ENCODE measurements around the gene POLR3GL.
A peak's percentile ranks its signal among the peaks of the same experiment; 100 is the strongest.

POLR3GL gene

DNA sequence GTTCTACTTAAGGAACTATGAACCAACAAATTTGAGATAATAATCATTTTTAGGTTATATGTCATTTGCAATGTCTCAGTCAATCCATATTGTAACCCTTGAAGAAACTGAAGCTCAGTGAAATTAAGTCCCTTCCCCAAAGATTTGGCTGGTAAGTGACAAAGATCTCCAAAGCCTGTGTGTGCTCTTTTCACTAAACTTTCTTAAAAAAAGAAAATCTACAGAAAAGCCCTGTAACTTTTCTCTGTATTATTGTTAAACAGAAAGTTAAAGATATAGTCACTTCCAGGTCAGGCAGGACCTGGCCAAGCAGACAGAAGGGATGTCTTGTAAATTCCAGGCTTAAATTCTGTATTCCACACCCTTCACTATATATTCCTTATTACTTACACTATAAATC is 8.1 kb upstream of the POLR3GL start:
- Histone ChIP-seq H3K4me3 (ENCODE audit: low read depth in 1 of 2, low read length in 2 of 2) (peak overlapping the region; percentile 46 to 86), H3K36me3 (ENCODE audit: insufficient read depth, low read length) (peaks cover 20% of the 10 kb centered on the region), H3K79me2 (ENCODE audit: insufficient read depth, low read length) (peaks cover 60% of the 10 kb centered on the region), H3K27ac (ENCODE audit: low read length) (peak overlapping the region; percentile 89), H3K9ac (ENCODE audit: low read depth, low read length) (peak overlapping the region; percentile 71), H4K20me1 (ENCODE audit: insufficient read depth, low read length) (no peaks in the 10 kb centered on the region), H3K27me3 (ENCODE audit: insufficient read depth, low read length, poor library complexity) (peaks cover 4% of the 10 kb centered on the region), H3K4me1 (ENCODE audit: insufficient read depth, low read length) (peaks cover 68% of the 10 kb centered on the region), H3K9me3 (ENCODE audit: insufficient read depth, low read length, severe bottlenecking) (no peaks in the 10 kb centered on the region), H2AFZ (ENCODE audit: low read depth, low read length) (no peak overlapping the region), H3K4me2 (ENCODE audit: insufficient read depth, low read length) (peak overlapping the region; percentile 74)
- TF ChIP-seq, protein P1, sequence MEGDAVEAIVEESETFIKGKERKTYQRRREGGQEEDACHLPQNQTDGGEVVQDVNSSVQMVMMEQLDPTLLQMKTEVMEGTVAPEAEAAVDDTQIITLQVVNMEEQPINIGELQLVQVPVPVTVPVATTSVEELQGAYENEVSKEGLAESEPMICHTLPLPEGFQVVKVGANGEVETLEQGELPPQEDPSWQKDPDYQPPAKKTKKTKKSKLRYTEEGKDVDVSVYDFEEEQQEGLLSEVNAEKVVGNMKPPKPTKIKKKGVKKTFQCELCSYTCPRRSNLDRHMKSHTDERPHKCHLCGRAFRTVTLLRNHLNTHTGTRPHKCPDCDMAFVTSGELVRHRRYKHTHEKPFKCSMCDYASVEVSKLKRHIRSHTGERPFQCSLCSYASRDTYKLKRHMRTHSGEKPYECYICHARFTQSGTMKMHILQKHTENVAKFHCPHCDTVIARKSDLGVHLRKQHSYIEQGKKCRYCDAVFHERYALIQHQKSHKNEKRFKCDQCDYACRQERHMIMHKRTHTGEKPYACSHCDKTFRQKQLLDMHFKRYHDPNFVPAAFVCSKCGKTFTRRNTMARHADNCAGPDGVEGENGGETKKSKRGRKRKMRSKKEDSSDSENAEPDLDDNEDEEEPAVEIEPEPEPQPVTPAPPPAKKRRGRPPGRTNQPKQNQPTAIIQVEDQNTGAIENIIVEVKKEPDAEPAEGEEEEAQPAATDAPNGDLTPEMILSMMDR (IDR thresholded peaks at IDR 0.05; ENCODE audit: borderline replicate concordance, extremely low read depth, low read length, poor library complexity, severe bottlenecking) = no peak
- TF ChIP-seq EZH2 (IDR thresholded peaks at IDR 0.05; ENCODE audit: borderline replicate concordance, low read depth, low read length, severe bottlenecking) = no peak
- ATAC-seq (ENCODE audit: insufficient read depth, low read depth) (no peak), DNase-seq (no peak)

DNA sequence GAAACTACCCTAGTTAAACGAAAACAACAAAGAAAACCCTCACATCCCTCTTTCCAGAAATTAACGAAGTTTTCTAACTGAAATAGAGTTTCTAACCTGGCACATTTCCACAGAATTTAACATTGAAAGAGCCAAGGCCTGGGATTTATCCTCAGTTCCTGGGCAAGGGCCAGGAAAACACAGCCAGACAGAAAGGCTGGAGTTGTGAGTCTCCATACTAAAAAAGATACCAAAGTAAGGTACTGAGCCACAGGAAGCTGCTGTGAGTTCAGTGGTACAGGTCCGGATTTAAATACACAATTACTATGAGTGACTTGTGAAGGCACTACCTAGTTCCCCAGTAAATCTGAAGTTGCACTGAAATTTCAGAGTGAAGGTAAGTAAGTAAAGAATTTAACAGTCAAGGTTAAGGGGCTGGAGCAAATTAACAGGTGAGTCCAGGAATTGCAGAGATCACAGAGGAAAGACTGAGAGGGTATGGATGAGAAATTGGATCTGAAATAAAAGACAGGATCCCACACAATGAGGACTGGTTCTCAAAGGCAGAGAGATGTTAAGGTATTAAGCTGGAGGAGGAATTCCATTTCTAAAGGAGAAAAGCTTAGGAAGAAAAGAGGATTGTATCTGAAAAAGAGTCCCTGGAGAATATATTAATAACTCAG is 7.6 kb upstream of the POLR3GL start:
- peak overlapping the region; percentile 89 for H3K27ac ChIP-seq (ENCODE audit: low read length)
- peaks cover 74% of the 10 kb centered on the region for H3K4me1 ChIP-seq (ENCODE audit: insufficient read depth, low read length)
- TF ChIP-seq, protein P1 (IDR thresholded peaks at IDR 0.05; ENCODE audit: borderline replicate concordance, extremely low read depth, low read length, poor library complexity, severe bottlenecking) = no peak
- no peak for TF ChIP-seq EZH2 (IDR thresholded peaks at IDR 0.05; ENCODE audit: borderline replicate concordance, low read depth, low read length, severe bottlenecking)
- H3K9me3 ChIP-seq (ENCODE audit: insufficient read depth, low read length, severe bottlenecking) = no peaks in the 10 kb centered on the region
- H2AFZ ChIP-seq (ENCODE audit: low read depth, low read length) = peak overlapping the region; percentile 74
- peak overlapping the region; percentile 74 for H3K4me2 ChIP-seq (ENCODE audit: insufficient read depth, low read length)
- peak overlapping the region; percentile 71 for H3K9ac ChIP-seq (ENCODE audit: low read depth, low read length)
- H3K4me3 ChIP-seq (ENCODE audit: low read depth in 1 of 2, low read length in 2 of 2) = peak overlapping the region; percentile 46 to 86
- peaks cover 15% of the 10 kb centered on the region for H3K36me3 ChIP-seq (ENCODE audit: insufficient read depth, low read length)
- DNase-seq (no peak), ATAC-seq (ENCODE audit: insufficient read depth, low read depth) (no peak)
- peaks cover 10% of the 10 kb centered on the region for H3K27me3 ChIP-seq (ENCODE audit: insufficient read depth, low read length, poor library complexity)
- H4K20me1 ChIP-seq (ENCODE audit: insufficient read depth, low read length) = no peaks in the 10 kb centered on the region; the same call in 1 of the 2 replicates
- H3K79me2 ChIP-seq (ENCODE audit: insufficient read depth, low read length) = peaks cover 55% of the 10 kb centered on the region

DNA sequence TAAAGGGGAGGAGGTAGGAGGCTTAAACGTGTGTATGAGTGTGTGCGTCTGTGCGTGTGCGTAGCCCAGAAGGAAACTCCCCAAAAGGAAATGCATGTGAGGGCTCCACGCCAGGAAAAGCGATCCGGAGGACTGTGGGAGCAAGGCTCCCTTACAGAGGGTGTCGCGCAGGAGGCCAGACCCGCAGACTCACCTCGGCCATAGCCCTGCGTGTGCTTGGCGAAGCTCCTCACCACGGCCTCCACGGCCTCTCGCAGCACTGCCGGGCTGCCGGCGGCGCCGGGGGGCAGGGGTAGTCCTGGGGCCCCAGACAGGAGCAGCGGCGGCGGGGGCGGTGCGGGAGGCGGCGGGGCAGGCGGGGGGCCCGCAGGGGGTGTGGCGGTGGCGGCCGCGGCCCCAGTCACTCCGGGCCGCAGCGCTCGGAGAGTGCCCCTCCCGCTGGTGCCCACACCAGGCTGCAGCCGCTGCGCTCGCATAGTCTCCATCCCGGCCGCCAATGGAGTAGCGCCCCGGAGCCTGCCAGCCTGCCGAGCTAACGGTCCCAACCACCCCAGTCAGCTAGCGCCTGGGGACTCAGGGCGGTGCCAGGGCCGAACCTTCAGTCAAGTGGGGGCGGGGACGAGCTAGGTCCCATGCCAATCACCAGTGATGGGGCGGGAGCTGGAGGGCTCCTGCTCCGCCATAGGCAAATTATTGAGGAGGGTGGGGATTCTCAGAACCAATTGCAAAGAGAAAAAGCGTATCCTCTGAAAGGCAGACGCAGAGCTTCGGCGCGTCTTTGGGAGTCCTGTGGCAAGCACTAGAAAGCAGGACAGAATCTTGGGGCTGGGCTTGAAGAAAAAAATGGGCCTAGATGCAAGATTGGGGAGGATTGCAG is 6.8 kb upstream of the POLR3GL start, which contains the start of gene LIX1L:
Gene LIX1L (minus strand): TSS at position 575 of the 877 bp plus-strand sequence. CDS start 90 bp downstream, at position 485.
- DNase-seq (peak; percentile 97), ATAC-seq (ENCODE audit: insufficient read depth, low read depth) (peak; percentile 84)
- H3K79me2 ChIP-seq (ENCODE audit: insufficient read depth, low read length) = peaks cover 49% of the 10 kb centered on the region

More for the DNA sequence above, 6.8 kb upstream of the POLR3GL start, which contains the start of gene LIX1L:
- Histone ChIP-seq H3K4me1 (ENCODE audit: insufficient read depth, low read length) (peaks cover 81% of the 10 kb centered on the region), H3K36me3 (ENCODE audit: insufficient read depth, low read length) (peaks cover 11% of the 10 kb centered on the region), H3K4me2 (ENCODE audit: insufficient read depth, low read length) (peak within 1 kb of the TSS; percentile 74), H3K27me3 (ENCODE audit: insufficient read depth, low read length, poor library complexity) (peaks cover 18% of the 10 kb centered on the region), H3K4me3 (ENCODE audit: low read depth in 1 of 2, low read length in 2 of 2) (peak within 1 kb of the TSS; percentile 46 to 86), H3K9me3 (ENCODE audit: insufficient read depth, low read length, severe bottlenecking) (no peaks in the 10 kb centered on the region), H3K27ac (ENCODE audit: low read length) (peak within 1 kb of the TSS; percentile 89), H4K20me1 (ENCODE audit: insufficient read depth, low read length) (no peaks in the 10 kb centered on the region; the same call in 1 of the 2 replicates), H2AFZ (ENCODE audit: low read depth, low read length) (peak within 1 kb of the TSS; percentile 85), H3K9ac (ENCODE audit: low read depth, low read length) (peak within 1 kb of the TSS; percentile 71)
- TF ChIP-seq, protein P1 (IDR thresholded peaks at IDR 0.05; ENCODE audit: borderline replicate concordance, extremely low read depth, low read length, poor library complexity, severe bottlenecking) = no peak
- no peak for TF ChIP-seq EZH2 (IDR thresholded peaks at IDR 0.05; ENCODE audit: borderline replicate concordance, low read depth, low read length, severe bottlenecking)
